Loucy (cell line): ENCODE measurements around the gene DRAXIN.

Source experiments
- H2AFZ ChIP-seq: fragments of 200-600 bp; sonication (generic); 2 replicates; pipeline ENCODE4 v1.6.0; 2016; ENCODE audit warnings: antibody characterized with exemption, mild to moderate bottlenecking, low read length, moderate library complexity
- H3F3A ChIP-seq: fragments of 200-600 bp; 2 replicates; pipeline ENCODE4 v1.6.0; 2016; ENCODE audit warnings: antibody characterized with exemption, low read depth, mild to moderate bottlenecking
- H3K27me3 ChIP-seq: fragments of 200-600 bp; sonication (generic); 2 replicates; pipeline ENCODE4 v1.6.1; 2014; ENCODE audit warnings: low read length, mild to moderate bottlenecking; ENCODE audit not compliant: insufficient read depth, poor library complexity, severe bottlenecking
- H3K36me3 ChIP-seq: fragments of 200-600 bp; sonication (generic); 2 replicates; pipeline ENCODE4 v1.6.1; 2016; ENCODE audit warnings: low read length; ENCODE audit not compliant: insufficient read depth
- H3K4me1 ChIP-seq: fragments of 200-600 bp; sonication (generic); 2 replicates; pipeline ENCODE4 v1.5.1; 2014; ENCODE audit warnings: low read length, mild to moderate bottlenecking; ENCODE audit not compliant: insufficient read depth, poor library complexity, severe bottlenecking
- H3K4me2 ChIP-seq: fragments of 200-600 bp; sonication (generic); 2 replicates; pipeline ENCODE4 v1.6.0; 2014; ENCODE audit warnings: antibody characterized with exemption, low read length, low read depth, mild to moderate bottlenecking; ENCODE audit not compliant: poor library complexity, severe bottlenecking
- H3K4me3 ChIP-seq: fragments of 200-600 bp; sonication (generic); 2 replicates; pipeline ENCODE4 v1.5.1; 2014; ENCODE audit warnings: low read length, mild to moderate bottlenecking, mixed read lengths; ENCODE audit not compliant: poor library complexity, severe bottlenecking
- H3K79me2 ChIP-seq: fragments of 200-600 bp; sonication (generic); 2 replicates; pipeline ENCODE4 v1.6.1; 2014; ENCODE audit warnings: low read length; ENCODE audit not compliant: insufficient read depth
- H3K9ac ChIP-seq: fragments of 200-600 bp; sonication (generic); 2 replicates; pipeline ENCODE4 v1.6.0; 2014; ENCODE audit warnings: mild to moderate bottlenecking, low read depth, low read length, moderate library complexity; ENCODE audit not compliant: poor library complexity, severe bottlenecking
- H3K9me2 ChIP-seq: fragments of 200-600 bp; sonication (generic); replicated peaks from 2 replicates; pipeline ENCODE4 v1.6.1; 2016; ENCODE audit warnings: low read depth, low read length, mixed read lengths
- H3K9me3 ChIP-seq: fragments of 200-600 bp; sonication (generic); 2 replicates; pipeline ENCODE4 v1.6.1; 2014; ENCODE audit warnings: mild to moderate bottlenecking, antibody characterized with exemption, low read length, low read depth; ENCODE audit not compliant: insufficient read depth
- H4K20me1 ChIP-seq: fragments of 200-600 bp; sonication (generic); 2 replicates; pipeline ENCODE4 v1.6.0; 2014; ENCODE audit warnings: antibody characterized with exemption, low read length, mild to moderate bottlenecking; ENCODE audit not compliant: insufficient read depth, poor library complexity, severe bottlenecking
- CTCF ChIP-seq: fragments of 200-600 bp; sonication (generic); conservative IDR thresholded peaks from 2 replicates; pipeline ENCODE4 v1.5.1; 2014; ENCODE audit warnings: mild to moderate bottlenecking, antibody characterized with exemption, low read length
- EZH2phosphoT487 ChIP-seq: fragments of 200-600 bp; IDR thresholded peaks from 2 replicates; pipeline ENCODE4 v1.6.1; 2018; ENCODE audit warnings: antibody characterized with exemption, mild to moderate bottlenecking, moderate library complexity, borderline replicate concordance

DRAXIN gene

GRCh38 chr1:11768821-11769220 lies 77.3 kb downstream of the DRAXIN start:
- H3K27me3 ChIP-seq: no peaks in the 10 kb centered on the region
- TF ChIP-seq EZH2phosphoT487: no peak
- TF ChIP-seq CTCF: no peak
- H3K4me3 ChIP-seq: no peak overlapping the region
- no peaks in the 10 kb centered on the region for H3F3A ChIP-seq
- no peaks in the 10 kb centered on the region for H3K79me2 ChIP-seq
- no peaks in the 10 kb centered on the region for H3K9me3 ChIP-seq
- H3K9me2 ChIP-seq: no peaks in the 10 kb centered on the region
- no peaks in the 10 kb centered on the region for H4K20me1 ChIP-seq
- H3K9ac ChIP-seq: no peak overlapping the region
- H3K4me2 ChIP-seq: no peak overlapping the region
- H2AFZ ChIP-seq: no peak overlapping the region; the same call in 1 of the 2 replicates
- no peaks in the 10 kb centered on the region for H3K4me1 ChIP-seq
- H3K36me3 ChIP-seq: no peaks in the 10 kb centered on the region

GRCh38 chr1:11769274-11769673 lies 77.8 kb downstream of the DRAXIN start:
- Histone ChIP-seq H3K9ac (no peak overlapping the region), H3K4me1 (no peaks in the 10 kb centered on the region), H4K20me1 (no peaks in the 10 kb centered on the region), H3K36me3 (no peaks in the 10 kb centered on the region), H3K9me2 (no peaks in the 10 kb centered on the region), H3K27me3 (no peaks in the 10 kb centered on the region), H2AFZ (no peak overlapping the region; the same call in 1 of the 2 replicates), H3K79me2 (no peaks in the 10 kb centered on the region), H3F3A (no peaks in the 10 kb centered on the region), H3K4me3 (no peak overlapping the region), H3K9me3 (no peaks in the 10 kb centered on the region), H3K4me2 (no peak overlapping the region)
- TF ChIP-seq CTCF (no peak), EZH2phosphoT487 (no peak)

- no peaks in the 10 kb centered on the region for H3F3A ChIP-seq
- H4K20me1 ChIP-seq: no peaks in the 10 kb centered on the region
- no peaks in the 10 kb centered on the region for H3K79me2 ChIP-seq
- no peaks in the 10 kb centered on the region for H3K9me3 ChIP-seq
- H3K36me3 ChIP-seq: no peaks in the 10 kb centered on the region
- H3K27me3 ChIP-seq: no peaks in the 10 kb centered on the region
- no peak overlapping the region for H3K4me2 ChIP-seq
- H3K4me3 ChIP-seq: no peak overlapping the region
- no peak overlapping the region for H3K9ac ChIP-seq
- no peak for TF ChIP-seq CTCF
- TF ChIP-seq EZH2phosphoT487: no peak
- H3K4me1 ChIP-seq: no peaks in the 10 kb centered on the region
- no peak overlapping the region for H2AFZ ChIP-seq
- H3K9me2 ChIP-seq: no peaks in the 10 kb centered on the region
These were observed 78.5 kb downstream of the DRAXIN start for GRCh38 chr1:11770011-11770410.
